Measurements from ENCODE around the gene RGS10. TPM values are rescaled to one million over a fixed set of nuclear protein-coding genes. Genes with fewer than 3 reads are reported as not detected.

The RGS10 gene
- polyA plus RNA-seq, 3 donors, result 57.1 to 87.2 (median 75.8) TPM

DNA sequence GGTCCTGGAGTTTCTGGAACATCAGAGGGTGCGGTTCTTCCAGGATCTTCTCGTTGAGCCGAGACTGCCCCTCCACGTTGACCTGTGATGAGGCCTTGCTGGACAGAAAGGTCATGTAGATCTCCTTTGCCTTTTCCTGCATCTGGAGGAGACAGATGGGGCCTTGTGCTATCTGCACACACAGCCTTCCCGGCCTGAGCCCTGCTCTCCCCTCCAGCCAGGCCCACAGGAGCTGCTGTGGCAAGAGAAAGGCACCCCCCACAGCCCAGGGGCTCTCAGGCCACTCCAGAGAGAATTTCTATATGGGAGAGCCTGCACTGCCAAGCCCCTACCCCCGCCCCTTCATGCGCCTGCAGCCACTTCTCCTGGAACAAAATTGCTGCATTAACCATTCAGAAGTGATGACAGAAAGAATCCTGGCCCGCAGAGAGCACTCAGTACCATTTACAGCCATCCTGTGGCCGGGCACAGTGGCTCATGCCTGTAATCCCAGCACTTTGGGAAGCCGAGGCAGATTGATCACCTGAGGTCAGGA is 26.9 kb downstream of the RGS10 start:
- peak overlapping the region in 1 of 3 experiments; percentile 68 for H3K4me3 ChIP-seq (replicated peaks in 1 of 3; ENCODE audit: low read depth in 2 of 3, low read length in 3 of 3)
- no peaks in the 10 kb centered on the region for H3K9me3 ChIP-seq (replicated peaks in 1 of 2; ENCODE audit: control insufficient read depth in 1 of 2, insufficient read depth in 1 of 2, low read length in 2 of 2)
- no peaks in the 10 kb centered on the region for H3K79me2 ChIP-seq (ENCODE audit: insufficient read depth, low read length)
- Mint-ChIP-seq H3K4me3 (peak overlapping the region in 1 of 2 donors; percentile 41), H3K27ac (peak overlapping the region in 4 of 7 donors; percentile 10 to 60 (median 45)), H3K9me3 (peaks cover 0 to 2% (median 0%) of the 10 kb centered on the region in 7 donors), H3K36me3 (peaks cover 43 to 76% of the 10 kb centered on the region in 2 donors), H3K27me3 (ENCODE audit: low read depth in 3 of 3) (peaks cover 0 to 4% (median 3%) of the 10 kb centered on the region in 3 donors), H3K4me1 (peaks cover 39% of the 10 kb centered on the region)
- peaks cover 7% of the 10 kb centered on the region for H4K20me1 ChIP-seq (ENCODE audit: insufficient read depth, low read length)
- 90% methylated on average over 9 of the region's 10 CpGs for WGBS (ENCODE audit: insufficient coverage)
- no peak overlapping the region for H3K4me2 ChIP-seq (replicated peaks; ENCODE audit: extremely low read depth, low read length, poor library complexity, severe bottlenecking)
- intact Hi-C loops (cut with micrococcal nuclease), result no loop called here
- no peak overlapping the region for H2AFZ ChIP-seq (ENCODE audit: insufficient read depth, low read depth, low read length, poor library complexity, severe bottlenecking)
- H3K4me1 ChIP-seq (ENCODE audit: control insufficient read depth in 1 of 2, insufficient read depth in 2 of 2, low read length in 2 of 2), result peaks cover 33 to 37% of the 10 kb centered on the region in 2 donors
- no peaks in the 10 kb centered on the region for H3K27me3 ChIP-seq (ENCODE audit: control insufficient read depth in 2 of 2, insufficient read depth in 2 of 2, low read length in 2 of 2)
- peak overlapping the region in 1 of 2 donors; percentile 1 for H3K27ac ChIP-seq (ENCODE audit: low read depth in 1 of 2, low read length in 2 of 2)
- no peak overlapping the region for H3K9ac ChIP-seq (ENCODE audit: insufficient read depth, low read length, poor library complexity, severe bottlenecking)
- H3K36me3 ChIP-seq (replicated peaks in 1 of 2; ENCODE audit: control insufficient read depth in 1 of 2, insufficient read depth in 2 of 2, low read length in 2 of 2), result peaks cover 29 to 59% of the 10 kb centered on the region in 2 donors
- TF ChIP-seq, protein P1, sequence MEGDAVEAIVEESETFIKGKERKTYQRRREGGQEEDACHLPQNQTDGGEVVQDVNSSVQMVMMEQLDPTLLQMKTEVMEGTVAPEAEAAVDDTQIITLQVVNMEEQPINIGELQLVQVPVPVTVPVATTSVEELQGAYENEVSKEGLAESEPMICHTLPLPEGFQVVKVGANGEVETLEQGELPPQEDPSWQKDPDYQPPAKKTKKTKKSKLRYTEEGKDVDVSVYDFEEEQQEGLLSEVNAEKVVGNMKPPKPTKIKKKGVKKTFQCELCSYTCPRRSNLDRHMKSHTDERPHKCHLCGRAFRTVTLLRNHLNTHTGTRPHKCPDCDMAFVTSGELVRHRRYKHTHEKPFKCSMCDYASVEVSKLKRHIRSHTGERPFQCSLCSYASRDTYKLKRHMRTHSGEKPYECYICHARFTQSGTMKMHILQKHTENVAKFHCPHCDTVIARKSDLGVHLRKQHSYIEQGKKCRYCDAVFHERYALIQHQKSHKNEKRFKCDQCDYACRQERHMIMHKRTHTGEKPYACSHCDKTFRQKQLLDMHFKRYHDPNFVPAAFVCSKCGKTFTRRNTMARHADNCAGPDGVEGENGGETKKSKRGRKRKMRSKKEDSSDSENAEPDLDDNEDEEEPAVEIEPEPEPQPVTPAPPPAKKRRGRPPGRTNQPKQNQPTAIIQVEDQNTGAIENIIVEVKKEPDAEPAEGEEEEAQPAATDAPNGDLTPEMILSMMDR (IDR thresholded peaks at IDR 0.05), result no peak
- no peak for DNase-seq

DNA sequence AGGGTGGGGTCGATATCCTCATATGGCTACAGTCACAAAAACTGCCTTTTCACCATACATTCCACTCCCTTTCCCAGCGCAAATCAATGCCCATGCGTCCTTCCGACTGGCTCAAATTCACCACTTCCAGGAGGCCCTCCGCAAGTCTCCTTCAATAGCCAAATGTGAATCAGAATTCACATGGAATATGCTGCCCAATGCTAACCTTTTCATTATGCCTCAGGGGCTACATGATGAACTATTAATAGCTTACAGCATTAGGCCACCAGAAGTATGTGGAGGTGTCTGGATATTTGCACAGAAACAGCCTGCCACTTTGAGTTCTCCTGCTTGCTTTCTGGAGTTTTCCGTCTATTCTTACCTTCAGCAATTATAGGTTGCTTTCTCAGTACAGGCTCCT is 27.7 kb downstream of the RGS10 start:
- WGBS (ENCODE audit: insufficient coverage), result 98% methylated on average over 4 of the region's 6 CpGs
- TF ChIP-seq, protein P1 (IDR thresholded peaks at IDR 0.05), result no peak

More for the DNA sequence above, 27.7 kb downstream of the RGS10 start:
- peaks cover 42 to 76% of the 10 kb centered on the region in 2 donors for H3K36me3 Mint-ChIP-seq
- no peaks in the 10 kb centered on the region for H3K27me3 ChIP-seq (ENCODE audit: control insufficient read depth in 2 of 2, insufficient read depth in 2 of 2, low read length in 2 of 2)
- peaks cover 0 to 5% (median 0%) of the 10 kb centered on the region in 7 donors for H3K9me3 Mint-ChIP-seq
- H3K4me2 ChIP-seq (replicated peaks; ENCODE audit: extremely low read depth, low read length, poor library complexity, severe bottlenecking), result no peak overlapping the region
- intact Hi-C loops (cut with micrococcal nuclease), result no loop called here
- H3K4me3 ChIP-seq (replicated peaks in 1 of 3; ENCODE audit: low read depth in 2 of 3, low read length in 3 of 3), result no peak overlapping the region
- peaks cover 7% of the 10 kb centered on the region for H4K20me1 ChIP-seq (ENCODE audit: insufficient read depth, low read length)
- no peaks in the 10 kb centered on the region for H3K79me2 ChIP-seq (ENCODE audit: insufficient read depth, low read length)
- no peak overlapping the region for H3K27ac ChIP-seq (ENCODE audit: low read depth in 1 of 2, low read length in 2 of 2)
- H3K4me1 Mint-ChIP-seq, result peaks cover 39% of the 10 kb centered on the region
- no peak overlapping the region for H3K9ac ChIP-seq (ENCODE audit: insufficient read depth, low read length, poor library complexity, severe bottlenecking)
- DNase-seq, result no peak
- no peak overlapping the region for H3K4me3 Mint-ChIP-seq
- peaks cover 31 to 59% of the 10 kb centered on the region in 2 donors for H3K36me3 ChIP-seq (replicated peaks in 1 of 2; ENCODE audit: control insufficient read depth in 1 of 2, insufficient read depth in 2 of 2, low read length in 2 of 2)
- H3K27ac Mint-ChIP-seq, result no peak overlapping the region
- peaks cover 0 to 4% (median 3%) of the 10 kb centered on the region in 3 donors for H3K27me3 Mint-ChIP-seq (ENCODE audit: low read depth in 3 of 3)
- H3K4me1 ChIP-seq (ENCODE audit: control insufficient read depth in 1 of 2, insufficient read depth in 2 of 2, low read length in 2 of 2), result peaks cover 33 to 37% of the 10 kb centered on the region in 2 donors
- no peak overlapping the region for H2AFZ ChIP-seq (ENCODE audit: insufficient read depth, low read depth, low read length, poor library complexity, severe bottlenecking)
- H3K9me3 ChIP-seq (replicated peaks in 1 of 2; ENCODE audit: control insufficient read depth in 1 of 2, insufficient read depth in 1 of 2, low read length in 2 of 2), result no peaks in the 10 kb centered on the region
